ENCODE data around the gene TRIM25.

The TRIM25 gene

DNA sequence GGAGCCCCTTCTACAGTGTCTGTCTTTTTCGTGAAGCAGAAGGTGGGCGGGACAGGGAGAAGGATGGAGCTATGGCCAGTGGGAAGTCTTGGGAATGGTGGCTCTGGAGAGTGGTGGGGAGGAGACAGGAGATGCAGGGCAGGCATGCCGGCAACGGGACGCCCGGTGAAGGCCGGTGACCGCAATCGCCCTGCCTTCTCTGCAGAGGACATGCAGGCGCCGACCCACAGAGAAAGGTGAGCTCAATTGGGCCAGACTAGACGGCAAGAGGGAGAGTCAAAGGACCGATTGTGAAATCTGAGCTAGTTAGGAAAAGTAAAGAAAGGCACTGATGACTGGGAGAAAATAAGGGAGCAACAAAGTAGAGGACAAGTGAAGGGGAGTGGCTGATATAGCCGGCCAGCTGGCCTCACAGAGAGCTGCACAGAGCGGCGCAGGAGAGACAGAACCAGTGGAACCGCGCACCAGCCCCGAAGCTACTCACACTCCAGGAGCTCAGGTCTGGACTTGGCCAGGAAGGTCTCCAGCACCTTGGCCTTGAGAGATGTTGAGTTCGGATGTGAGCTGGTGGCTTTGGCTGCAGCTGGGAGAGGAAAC lies 18.9 kb downstream of the TRIM25 start:
- no peak for DNase-seq (ENCODE audit: low read depth)

- no peak for DNase-seq (ENCODE audit: low read depth)
Observed at GRCh38 chr17:56893503-56893902, 20.3 kb downstream of the TRIM25 start.

DNA sequence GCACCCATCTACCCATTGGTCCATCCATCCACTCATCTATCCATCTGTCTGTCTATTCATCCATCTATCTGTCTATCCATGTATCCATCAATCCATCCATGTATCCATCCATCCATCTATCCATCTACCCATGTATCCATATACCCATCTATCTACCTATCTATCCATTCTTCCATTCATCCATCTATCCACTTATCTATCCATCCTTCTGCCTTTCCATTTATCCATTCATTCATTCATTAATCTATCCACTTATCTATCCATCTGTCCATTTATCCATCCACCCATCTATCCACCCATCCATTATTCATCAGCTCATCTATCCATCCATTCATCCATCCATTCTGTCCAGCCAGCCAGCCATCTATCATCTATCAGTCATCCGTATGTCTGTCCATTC lies 21.5 kb downstream of the TRIM25 start:
- DNase-seq (ENCODE audit: low read depth), result no peak

DNA sequence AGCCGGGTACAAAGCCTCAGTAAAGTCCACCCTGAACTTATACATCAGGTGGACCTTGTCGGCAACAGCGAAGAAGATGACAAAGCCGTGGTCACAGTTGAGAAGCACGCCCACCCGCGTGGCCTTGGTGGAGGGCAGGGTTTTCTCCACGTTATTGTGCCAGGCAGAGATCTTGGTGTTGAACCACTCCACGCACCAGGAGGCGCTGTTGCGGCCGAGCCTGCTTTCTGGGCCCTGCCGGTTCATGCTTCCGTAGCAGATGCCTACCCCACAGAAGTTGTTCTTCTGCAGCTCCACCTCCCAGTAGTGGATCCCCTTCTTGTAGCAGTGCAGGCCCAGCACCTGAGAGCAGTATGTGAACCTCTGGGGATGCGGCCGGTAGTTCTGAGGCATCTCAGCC lies 22.1 kb downstream of the TRIM25 start:
- no peak for DNase-seq (ENCODE audit: low read depth)

GRCh38 chr17:56890906-56891674 lies 22.8 kb downstream of the TRIM25 start:
- DNase-seq (ENCODE audit: low read depth), result no peak

DNA sequence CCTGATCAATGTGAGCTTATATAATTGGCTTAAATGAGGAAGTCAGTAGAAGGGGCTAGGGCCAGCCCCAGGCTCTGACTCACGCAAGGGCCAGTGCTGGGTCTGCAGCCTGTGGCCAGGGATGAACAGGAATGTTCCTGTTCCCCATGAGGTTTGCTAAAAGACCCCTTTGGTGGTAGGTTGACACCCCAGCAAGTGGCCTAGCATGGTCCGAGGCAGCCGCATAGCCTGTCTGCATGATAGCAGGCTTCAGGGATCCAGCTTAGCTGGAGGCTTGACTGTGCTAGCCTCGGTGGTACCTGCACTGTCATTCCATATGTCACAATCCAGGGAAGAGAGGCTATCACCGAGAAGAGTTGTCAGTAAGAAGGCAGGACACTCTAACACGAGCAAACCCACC lies 23.5 kb downstream of the TRIM25 start:
- DNase-seq (ENCODE audit: low read depth), result no peak

DNA sequence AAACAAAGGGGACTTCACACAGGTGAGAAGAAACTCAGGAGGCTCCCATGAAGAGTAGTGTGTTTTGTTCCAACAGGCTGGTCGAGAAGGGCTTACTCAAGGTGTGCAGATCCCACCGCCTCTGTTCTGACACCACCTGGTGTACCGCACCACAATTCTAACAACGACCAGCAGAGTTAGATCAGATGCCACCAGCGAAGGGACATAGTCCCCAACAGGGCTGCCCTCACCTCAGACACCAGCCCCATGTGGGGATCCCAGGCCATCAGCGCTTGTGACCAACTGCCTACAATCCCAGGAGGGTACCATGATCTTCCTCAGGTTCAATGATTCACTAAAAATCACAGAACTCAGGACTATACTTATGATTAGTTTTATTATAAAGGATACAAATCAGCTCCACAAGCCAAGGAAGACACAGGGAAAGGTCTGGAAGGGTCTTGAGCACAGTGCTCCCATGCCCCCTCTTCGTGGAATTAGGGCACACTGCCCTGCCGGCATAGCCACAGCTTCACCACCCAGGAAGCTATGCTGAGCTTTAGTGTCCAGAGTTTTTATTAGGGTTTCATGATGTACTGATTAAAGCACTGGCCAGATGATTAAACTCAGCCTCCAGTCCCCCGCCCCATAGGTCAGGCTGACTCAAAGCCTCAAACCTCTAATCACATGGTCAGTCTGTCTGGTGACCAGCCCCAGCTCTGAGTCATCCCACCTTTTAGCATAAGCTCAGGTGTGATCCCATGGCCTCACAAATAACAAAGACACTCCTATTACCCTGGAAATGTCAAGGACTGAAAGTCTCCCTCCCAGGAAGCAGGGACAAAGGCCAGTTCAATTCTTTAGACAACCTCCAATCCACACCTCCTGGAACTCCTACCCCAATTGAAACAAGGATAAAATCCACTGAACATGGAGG lies 26.0 kb downstream of the TRIM25 start:
- DNase-seq (ENCODE audit: low read depth), result no peak

GRCh38 chr17:56887105-56887504 lies 26.7 kb downstream of the TRIM25 start:
- DNase-seq (ENCODE audit: low read depth), result no peak

GRCh38 chr17:56886288-56886731 lies 27.5 kb downstream of the TRIM25 start:
- DNase-seq (ENCODE audit: low read depth), result no peak

DNA sequence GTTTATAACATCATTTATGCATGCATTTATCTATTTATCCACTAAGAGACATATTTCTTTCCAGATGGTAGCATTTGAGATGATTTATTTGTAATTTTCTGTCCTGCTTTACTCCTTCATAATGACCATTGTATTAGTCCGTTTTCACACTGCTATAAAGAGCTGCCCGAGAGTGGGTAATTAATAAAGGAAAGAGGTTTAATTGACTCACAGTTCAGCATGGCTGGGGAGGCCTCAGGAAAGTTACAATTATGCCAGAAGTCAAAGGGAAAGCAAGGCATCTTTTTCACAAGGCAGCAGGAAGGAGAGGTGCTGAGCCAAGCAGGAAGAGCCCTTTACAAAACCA lies 28.6 kb downstream of the TRIM25 start:
- DNase-seq (ENCODE audit: low read depth), result no peak

GRCh38 chr17:56884483-56885311 lies 29.2 kb downstream of the TRIM25 start:
- DNase-seq (ENCODE audit: low read depth), result no peak

- DNase-seq (ENCODE audit: low read depth), result no peak
Observed at GRCh38 chr17:56883616-56884015, 30.2 kb downstream of the TRIM25 start.

GRCh38 chr17:56881685-56882295 lies 32.1 kb downstream of the TRIM25 start:
- DNase-seq (ENCODE audit: low read depth), result no peak

GRCh38 chr17:56880571-56880970 lies 33.3 kb downstream of the TRIM25 start:
- no peak for DNase-seq (ENCODE audit: low read depth)

GRCh38 chr17:56880133-56880532 lies 33.7 kb downstream of the TRIM25 start:
- DNase-seq (ENCODE audit: low read depth), result no peak

DNA sequence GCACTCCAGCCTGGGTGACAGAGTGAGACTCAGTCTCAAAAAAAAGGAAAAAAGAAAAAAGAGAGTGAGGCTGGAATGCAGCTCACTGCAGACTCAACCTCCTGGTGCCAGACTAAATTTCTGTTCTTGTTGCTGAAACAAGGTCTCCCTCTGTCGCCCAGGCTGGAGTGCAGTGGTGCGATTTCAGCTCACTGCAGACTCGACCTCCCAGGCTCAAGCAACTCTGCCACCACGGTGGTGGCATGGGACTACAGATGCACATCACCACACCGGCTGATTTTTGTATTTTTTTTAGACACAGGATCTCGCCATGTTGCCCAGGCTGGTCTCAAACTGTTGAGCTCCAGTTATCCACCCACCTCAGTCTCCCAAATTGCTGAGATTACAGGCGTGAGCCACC lies 34.6 kb downstream of the TRIM25 start:
- no peak for DNase-seq (ENCODE audit: low read depth)

GRCh38 chr17:56876766-56877179 lies 37.1 kb downstream of the TRIM25 start:
- no peak for DNase-seq (ENCODE audit: low read depth)

GRCh38 chr17:56870081-56870651 lies 43.7 kb downstream of the TRIM25 start:
- DNase-seq (ENCODE audit: low read depth), result no peak

DNA sequence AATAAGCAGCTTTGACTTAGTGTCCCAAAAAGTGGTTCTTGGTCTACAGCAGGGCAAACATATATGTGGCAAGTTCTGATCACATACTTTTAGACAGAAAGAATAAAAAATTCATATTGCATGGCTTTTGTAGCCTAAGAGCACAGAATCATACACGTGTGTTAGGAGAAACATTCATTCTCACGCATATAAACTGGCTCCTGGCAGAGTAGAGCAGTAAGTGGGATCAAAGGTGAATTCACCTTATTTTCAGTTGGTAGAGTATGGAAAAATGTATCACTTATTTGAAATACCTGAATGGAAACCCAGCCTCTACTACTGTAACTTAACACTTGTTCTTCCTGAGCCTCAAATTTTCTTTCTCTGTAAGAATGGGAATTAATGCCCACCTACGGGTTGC lies 45.1 kb downstream of the TRIM25 start:
- no peak for DNase-seq (ENCODE audit: low read depth)

DNA sequence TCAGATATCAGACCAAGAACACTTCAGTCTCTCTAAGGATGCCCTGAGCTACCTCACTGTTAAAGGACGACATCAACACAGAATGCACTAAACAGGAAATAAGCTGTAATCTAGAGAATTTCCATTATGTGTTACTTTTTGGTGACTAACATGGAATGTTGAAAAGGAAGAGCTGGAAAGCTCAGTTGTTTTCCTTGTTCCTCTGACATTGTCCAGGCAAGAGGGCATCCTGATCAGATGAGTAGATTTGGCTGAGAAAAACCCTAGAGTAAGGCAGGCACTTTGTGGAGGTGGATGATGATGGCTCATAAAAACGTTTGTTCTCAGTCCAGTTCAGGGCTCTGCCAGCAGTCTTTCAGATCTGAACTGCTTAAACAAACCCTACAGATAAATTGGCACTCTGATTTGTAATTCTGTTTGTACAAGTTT lies 45.9 kb downstream of the TRIM25 start:
- no peak for DNase-seq (ENCODE audit: low read depth)

DNA sequence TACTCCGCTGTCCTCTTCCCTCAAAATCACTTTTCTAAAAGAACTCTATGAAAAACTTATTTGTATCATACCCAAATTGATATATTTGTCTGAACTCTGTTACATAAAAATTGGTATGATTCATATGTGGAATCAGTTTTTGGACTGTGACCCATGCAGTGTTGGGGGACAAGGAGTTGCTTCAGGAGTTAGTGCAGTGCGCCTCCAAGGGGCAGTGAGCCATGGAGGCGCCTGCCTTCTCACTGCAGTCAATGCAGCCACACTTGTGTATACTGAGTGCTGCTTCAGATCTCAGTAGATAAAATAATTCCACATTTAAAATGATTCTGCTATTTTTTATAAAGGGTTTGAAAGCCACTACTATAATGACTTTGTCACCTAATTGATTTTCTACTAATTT lies 47.4 kb downstream of the TRIM25 start:
- DNase-seq (ENCODE audit: low read depth), result no peak

Measured in T-helper 22 cell (primary cell).